ENCODE results near the gene NSL1.
"Not testable (repeated sequence)": the region's sequence is repeated elsewhere in the genome, so short reads cannot be mapped to it uniquely, and the experiment has no call there.

NSL1 gene

GRCh38 chr1:212781225-212781624 lies 10.4 kb downstream of the NSL1 start:
- Histone ChIP-seq H3K27me3 (ENCODE audit: low read depth, low read length) (no peaks in the 10 kb centered on the region), H3K9me3 (ENCODE audit: control insufficient read depth in 1 of 2, low read length in 2 of 2) (no peaks in the 10 kb centered on the region), H3K27ac (ENCODE audit: low read length) (no peak overlapping the region), H3K4me3 (ENCODE audit: low read depth in 1 of 2, low read length in 2 of 2) (no peak overlapping the region), H3K36me3 (ENCODE audit: control insufficient read depth in 1 of 2, insufficient read depth in 2 of 2, low read length in 2 of 2) (peaks cover 23 to 35% of the 10 kb centered on the region in 2 donors), H3K4me1 (ENCODE audit: control insufficient read depth in 1 of 2, insufficient read depth in 2 of 2, low read length in 2 of 2) (no peaks in the 10 kb centered on the region)

GRCh38 chr1:212780759-212781158 lies 10.8 kb downstream of the NSL1 start:
- Histone ChIP-seq H3K9me3 (ENCODE audit: control insufficient read depth in 1 of 2, low read length in 2 of 2) (no peaks in the 10 kb centered on the region), H3K36me3 (ENCODE audit: control insufficient read depth in 1 of 2, insufficient read depth in 2 of 2, low read length in 2 of 2) (peaks cover 23 to 31% of the 10 kb centered on the region in 2 donors), H3K4me1 (ENCODE audit: control insufficient read depth in 1 of 2, insufficient read depth in 2 of 2, low read length in 2 of 2) (no peaks in the 10 kb centered on the region), H3K27me3 (ENCODE audit: low read depth, low read length) (no peaks in the 10 kb centered on the region), H3K4me3 (ENCODE audit: low read depth in 1 of 2, low read length in 2 of 2) (no peak overlapping the region), H3K27ac (ENCODE audit: low read length) (no peak overlapping the region)

DNA sequence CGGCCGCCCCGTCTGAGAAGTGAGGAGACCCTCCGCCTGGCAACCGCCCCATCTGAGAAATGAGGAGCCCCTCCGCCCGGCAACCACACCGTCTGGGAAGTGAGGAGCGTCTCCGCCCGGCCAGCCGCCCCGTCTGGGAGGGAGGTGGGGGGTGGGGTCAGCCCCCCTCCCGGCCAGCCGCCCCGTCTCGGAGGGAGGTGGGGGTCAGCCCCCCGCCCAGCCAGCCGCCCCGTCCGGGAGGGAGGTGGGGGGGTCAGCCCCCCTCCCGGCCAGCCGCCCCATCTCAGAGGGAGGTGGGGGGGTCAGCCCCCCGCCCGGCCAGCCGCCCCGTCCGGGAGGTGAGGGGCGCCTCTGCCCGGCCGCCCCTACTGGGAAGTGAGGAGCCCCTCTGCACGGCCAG lies 12.5 kb downstream of the NSL1 start:
- peaks cover 18 to 24% of the 10 kb centered on the region in 2 donors for H3K36me3 ChIP-seq (ENCODE audit: control insufficient read depth in 1 of 2, insufficient read depth in 2 of 2, low read length in 2 of 2)
- not testable (repeated sequence) for H3K9me3 ChIP-seq (ENCODE audit: control insufficient read depth in 1 of 2, low read length in 2 of 2)

GRCh38 chr1:212777151-212777550 lies 14.4 kb downstream of the NSL1 start:
- no peak overlapping the region for H3K27ac ChIP-seq (ENCODE audit: low read length)
- H3K36me3 ChIP-seq (ENCODE audit: control insufficient read depth in 1 of 2, insufficient read depth in 2 of 2, low read length in 2 of 2), result peaks cover 6 to 9% of the 10 kb centered on the region in 2 donors
- H3K9me3 ChIP-seq (ENCODE audit: control insufficient read depth in 1 of 2, low read length in 2 of 2), result no peaks in the 10 kb centered on the region
- no peaks in the 10 kb centered on the region for H3K27me3 ChIP-seq (ENCODE audit: low read depth, low read length)
- no peak overlapping the region for H3K4me3 ChIP-seq (ENCODE audit: low read depth in 1 of 2, low read length in 2 of 2)
- no peaks in the 10 kb centered on the region for H3K4me1 ChIP-seq (ENCODE audit: control insufficient read depth in 1 of 2, insufficient read depth in 2 of 2, low read length in 2 of 2)

More for the DNA sequence above, 12.5 kb downstream of the NSL1 start:
- not testable (repeated sequence) for H3K27me3 ChIP-seq (ENCODE audit: low read depth, low read length); H3K4me1 ChIP-seq (ENCODE audit: control insufficient read depth in 1 of 2, insufficient read depth in 2 of 2, low read length in 2 of 2); H3K4me3 ChIP-seq (ENCODE audit: low read depth in 1 of 2, low read length in 2 of 2); H3K27ac ChIP-seq (ENCODE audit: low read length)

- no peaks in the 10 kb centered on the region for H3K36me3 ChIP-seq (ENCODE audit: control insufficient read depth in 1 of 2, insufficient read depth in 2 of 2, low read length in 2 of 2)
- H3K9me3 ChIP-seq (ENCODE audit: control insufficient read depth in 1 of 2, low read length in 2 of 2), result peaks cover 0 to 6% of the 10 kb centered on the region in 2 donors
- H3K27me3 ChIP-seq (ENCODE audit: low read depth, low read length), result no peaks in the 10 kb centered on the region
- no peak overlapping the region for H3K4me3 ChIP-seq (ENCODE audit: low read depth in 1 of 2, low read length in 2 of 2)
- H3K4me1 ChIP-seq (ENCODE audit: control insufficient read depth in 1 of 2, insufficient read depth in 2 of 2, low read length in 2 of 2), result no peaks in the 10 kb centered on the region
- H3K27ac ChIP-seq (ENCODE audit: low read length), result no peak overlapping the region
These were observed 16.3 kb downstream of the NSL1 start for GRCh38 chr1:212775241-212775640.

- Histone ChIP-seq H3K36me3 (ENCODE audit: control insufficient read depth in 1 of 2, insufficient read depth in 2 of 2, low read length in 2 of 2) (peaks cover 0 to 6% of the 10 kb centered on the region in 2 donors), H3K9me3 (ENCODE audit: control insufficient read depth in 1 of 2, low read length in 2 of 2) (peaks cover 0 to 12% of the 10 kb centered on the region in 2 donors), H3K4me3 (ENCODE audit: low read depth in 1 of 2, low read length in 2 of 2) (no peak overlapping the region), H3K27ac (ENCODE audit: low read length) (no peak overlapping the region), H3K4me1 (ENCODE audit: control insufficient read depth in 1 of 2, insufficient read depth in 2 of 2, low read length in 2 of 2) (no peaks in the 10 kb centered on the region), H3K27me3 (ENCODE audit: low read depth, low read length) (no peaks in the 10 kb centered on the region)
These were observed 17.0 kb downstream of the NSL1 start for GRCh38 chr1:212774584-212774983.

DNA sequence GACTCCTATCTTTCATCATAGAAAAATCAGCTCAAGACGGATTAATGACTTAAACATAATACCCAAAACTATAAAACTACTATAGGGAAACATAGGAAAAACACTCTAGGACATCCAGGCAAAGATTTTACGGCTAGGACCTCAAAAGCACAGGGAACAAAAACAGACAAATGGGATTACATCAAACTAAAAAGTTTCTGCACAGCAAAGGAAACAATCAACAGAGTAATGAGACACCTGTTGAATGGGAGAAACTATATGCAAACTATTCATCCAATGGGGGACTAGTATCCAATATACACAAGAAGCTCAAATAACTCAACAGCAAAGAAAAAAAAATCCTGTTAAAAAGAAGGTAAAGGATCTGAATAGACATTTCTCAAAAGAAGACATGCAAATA lies 18.6 kb downstream of the NSL1 start:
- no peak overlapping the region for H3K4me3 ChIP-seq (ENCODE audit: low read depth in 1 of 2, low read length in 2 of 2)
- no peaks in the 10 kb centered on the region for H3K4me1 ChIP-seq (ENCODE audit: control insufficient read depth in 1 of 2, insufficient read depth in 2 of 2, low read length in 2 of 2)
- peaks cover 0 to 14% of the 10 kb centered on the region in 2 donors for H3K36me3 ChIP-seq (ENCODE audit: control insufficient read depth in 1 of 2, insufficient read depth in 2 of 2, low read length in 2 of 2)
- no peaks in the 10 kb centered on the region for H3K27me3 ChIP-seq (ENCODE audit: low read depth, low read length)
- no peak overlapping the region for H3K27ac ChIP-seq (ENCODE audit: low read length)
- peaks cover 0 to 24% of the 10 kb centered on the region in 2 donors for H3K9me3 ChIP-seq (ENCODE audit: control insufficient read depth in 1 of 2, low read length in 2 of 2)

DNA sequence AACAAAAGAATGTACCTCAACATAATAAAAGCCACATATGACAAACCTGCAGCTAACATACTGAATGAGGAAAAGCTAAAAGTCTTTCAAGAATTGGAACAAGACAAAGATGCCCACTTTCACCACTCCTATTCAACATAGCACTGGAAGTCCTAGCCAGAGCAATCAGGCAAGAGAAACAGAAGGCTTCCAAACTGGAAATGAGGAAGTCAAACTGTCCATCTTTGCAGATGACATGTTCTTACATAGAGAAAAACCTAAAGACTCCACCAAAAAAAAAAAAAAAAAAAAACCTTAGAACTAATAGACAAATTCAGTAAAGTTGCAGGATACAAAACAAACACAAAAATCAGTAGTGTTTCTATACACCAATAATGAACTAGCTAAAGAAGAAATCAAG lies 20.2 kb downstream of the NSL1 start:
- peaks cover 0 to 27% of the 10 kb centered on the region in 2 donors for H3K9me3 ChIP-seq (ENCODE audit: control insufficient read depth in 1 of 2, low read length in 2 of 2)
- no peak overlapping the region for H3K27ac ChIP-seq (ENCODE audit: low read length)
- H3K4me3 ChIP-seq (ENCODE audit: low read depth in 1 of 2, low read length in 2 of 2), result no peak overlapping the region
- H3K36me3 ChIP-seq (ENCODE audit: control insufficient read depth in 1 of 2, insufficient read depth in 2 of 2, low read length in 2 of 2), result peaks cover 0 to 14% of the 10 kb centered on the region in 2 donors
- no peaks in the 10 kb centered on the region for H3K27me3 ChIP-seq (ENCODE audit: low read depth, low read length)
- no peaks in the 10 kb centered on the region for H3K4me1 ChIP-seq (ENCODE audit: control insufficient read depth in 1 of 2, insufficient read depth in 2 of 2, low read length in 2 of 2)

DNA sequence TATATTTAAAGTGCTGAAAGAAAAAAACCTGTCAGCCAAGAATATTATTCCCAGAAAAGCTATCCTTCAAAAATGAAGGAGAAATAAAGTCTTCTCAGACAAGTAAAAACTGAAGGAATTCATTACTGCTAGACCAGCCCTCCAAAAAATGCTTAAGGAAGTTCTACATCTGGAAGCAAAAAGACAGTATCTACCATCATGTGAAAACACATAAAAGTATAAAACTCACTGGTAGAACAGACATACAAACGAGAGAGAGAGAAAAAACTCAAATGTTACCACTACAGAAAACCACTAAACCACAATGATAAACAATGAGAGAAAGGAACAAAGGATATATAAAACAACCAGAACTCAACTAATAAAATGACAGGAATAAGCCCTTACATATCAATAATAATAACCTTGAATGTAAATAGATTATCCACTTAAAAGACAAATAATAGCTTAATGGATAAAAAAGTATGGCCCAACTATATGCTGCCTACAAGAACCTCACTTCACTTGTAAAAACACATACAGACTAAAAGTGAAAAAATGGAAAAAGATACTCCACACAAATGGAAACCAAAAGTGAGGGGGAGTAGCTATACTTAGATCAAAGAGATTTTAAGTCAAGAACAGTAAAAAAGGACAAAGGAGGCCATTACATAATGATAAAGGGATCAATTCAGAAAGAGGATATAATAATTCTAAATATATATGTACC lies 22.0 kb downstream of the NSL1 start:
- Histone ChIP-seq H3K9me3 (ENCODE audit: control insufficient read depth in 1 of 2, low read length in 2 of 2) (peaks cover 0 to 31% of the 10 kb centered on the region in 2 donors), H3K4me3 (ENCODE audit: low read depth in 1 of 2, low read length in 2 of 2) (no peak overlapping the region), H3K36me3 (ENCODE audit: control insufficient read depth in 1 of 2, insufficient read depth in 2 of 2, low read length in 2 of 2) (peaks cover 0 to 14% of the 10 kb centered on the region in 2 donors), H3K4me1 (ENCODE audit: control insufficient read depth in 1 of 2, insufficient read depth in 2 of 2, low read length in 2 of 2) (no peaks in the 10 kb centered on the region), H3K27ac (ENCODE audit: low read length) (no peak overlapping the region), H3K27me3 (ENCODE audit: low read depth, low read length) (no peaks in the 10 kb centered on the region)

GRCh38 chr1:212766825-212767224 lies 24.8 kb downstream of the NSL1 start:
- Histone ChIP-seq H3K9me3 (ENCODE audit: control insufficient read depth in 1 of 2, low read length in 2 of 2) (peaks cover 0 to 31% of the 10 kb centered on the region in 2 donors), H3K36me3 (ENCODE audit: control insufficient read depth in 1 of 2, insufficient read depth in 2 of 2, low read length in 2 of 2) (peaks cover 0 to 18% of the 10 kb centered on the region in 2 donors)
- H3K27ac ChIP-seq (ENCODE audit: low read length); H3K4me1 ChIP-seq (ENCODE audit: control insufficient read depth in 1 of 2, insufficient read depth in 2 of 2, low read length in 2 of 2); H3K27me3 ChIP-seq (ENCODE audit: low read depth, low read length); H3K4me3 ChIP-seq (ENCODE audit: low read depth in 1 of 2, low read length in 2 of 2): not testable (repeated sequence)

DNA sequence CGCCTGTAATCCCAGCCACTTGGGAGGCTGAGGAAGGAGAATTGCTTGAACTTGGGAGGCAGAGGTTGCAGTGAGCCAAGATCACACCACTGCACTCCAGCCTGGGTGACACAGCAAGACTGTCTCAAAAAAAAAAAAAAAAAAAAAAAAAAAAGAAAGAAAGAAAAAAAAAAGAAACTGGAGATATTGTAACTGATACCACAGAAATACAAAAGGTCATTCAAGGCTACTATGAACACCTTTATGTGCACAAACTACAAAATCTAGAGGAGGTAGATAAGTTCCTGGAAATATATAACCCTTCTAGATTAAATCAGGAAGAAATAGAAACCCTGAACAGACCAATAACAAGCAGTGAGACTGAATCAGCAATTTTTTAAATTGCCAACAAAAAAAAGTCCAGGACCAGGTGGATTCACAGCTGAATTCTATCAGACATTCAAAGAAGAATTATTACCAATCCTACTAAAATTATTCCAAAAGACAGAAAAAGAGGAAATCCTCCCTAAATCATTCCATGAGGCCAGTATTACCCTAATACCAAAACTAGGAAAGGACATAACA lies 26.8 kb downstream of the NSL1 start:
- not testable (repeated sequence) for H3K27me3 ChIP-seq (ENCODE audit: low read depth, low read length); H3K4me1 ChIP-seq (ENCODE audit: control insufficient read depth in 1 of 2, insufficient read depth in 2 of 2, low read length in 2 of 2); H3K27ac ChIP-seq (ENCODE audit: low read length); H3K4me3 ChIP-seq (ENCODE audit: low read depth in 1 of 2, low read length in 2 of 2)
- Histone ChIP-seq H3K9me3 (ENCODE audit: control insufficient read depth in 1 of 2, low read length in 2 of 2) (peaks cover 0 to 22% of the 10 kb centered on the region in 2 donors), H3K36me3 (ENCODE audit: control insufficient read depth in 1 of 2, insufficient read depth in 2 of 2, low read length in 2 of 2) (peaks cover 4 to 15% of the 10 kb centered on the region in 2 donors)

DNA sequence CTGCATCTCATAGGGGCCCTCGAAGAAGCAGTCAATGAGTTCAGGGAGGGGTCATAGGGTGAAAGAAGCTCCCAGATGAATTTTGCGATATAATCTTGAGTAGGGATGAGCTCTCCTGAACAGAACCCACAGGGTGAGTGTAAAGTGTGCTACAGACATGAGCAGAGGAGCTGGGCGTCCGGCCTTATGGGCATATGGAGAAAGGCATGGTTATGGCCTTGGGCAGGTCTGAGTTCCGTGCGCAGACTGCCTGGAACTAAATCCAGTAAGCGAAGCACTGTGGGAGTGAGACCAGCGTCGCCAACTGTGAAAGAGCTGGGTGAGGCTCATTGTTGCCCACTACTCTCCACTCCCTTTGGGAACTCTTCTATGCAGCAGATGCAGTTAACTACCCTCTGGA lies 28.7 kb downstream of the NSL1 start:
- Histone ChIP-seq H3K9me3 (ENCODE audit: control insufficient read depth in 1 of 2, low read length in 2 of 2) (peaks cover 0 to 7% of the 10 kb centered on the region in 2 donors), H3K4me1 (ENCODE audit: control insufficient read depth in 1 of 2, insufficient read depth in 2 of 2, low read length in 2 of 2) (no peaks in the 10 kb centered on the region), H3K27ac (ENCODE audit: low read length) (no peak overlapping the region), H3K27me3 (ENCODE audit: low read depth, low read length) (no peaks in the 10 kb centered on the region), H3K4me3 (ENCODE audit: low read depth in 1 of 2, low read length in 2 of 2) (no peak overlapping the region), H3K36me3 (ENCODE audit: control insufficient read depth in 1 of 2, insufficient read depth in 2 of 2, low read length in 2 of 2) (peaks cover 4% of the 10 kb centered on the region in 2 donors)

All from muscle layer of duodenum (tissue), 2 donors.